Measurements from ENCODE around the gene KLHL1. TPM values are rescaled to one million over a fixed set of nuclear protein-coding genes. Genes with fewer than 3 reads are reported as not detected.

The KLHL1 gene
- total and polyA plus RNA-seq, 2 donors from 2014 or later, result 0.13 TPM; not detected in 1

GRCh38 chr13:69956839-69957238 is 151.4 kb downstream of the KLHL1 start:
- Histone ChIP-seq H3K27me3 (ENCODE audit: control insufficient read depth, insufficient read depth, low read length) (no peaks in the 10 kb centered on the region), H3K27ac (ENCODE audit: low read depth in 2 of 2, low read length in 2 of 2) (no peak overlapping the region), H3K4me1 (ENCODE audit: control insufficient read depth in 2 of 3, insufficient read depth in 2 of 3, low read depth in 1 of 3, low read length in 3 of 3) (no peaks in the 10 kb centered on the region), H3K9me3 (ENCODE audit: control insufficient read depth in 2 of 3, insufficient read depth in 1 of 3, low read length in 3 of 3) (no peaks in the 10 kb centered on the region), H3K9ac (ENCODE audit: low read length in 3 of 3) (no peak overlapping the region), H3K4me3 (ENCODE audit: low read length in 3 of 3) (no peak overlapping the region), H3K36me3 (ENCODE audit: control insufficient read depth in 2 of 3, insufficient read depth in 3 of 3, low read length in 3 of 3) (no peaks in the 10 kb centered on the region)
- DNase-seq (no peak), FAIRE-seq (no peak)
- intact Hi-C loops (cut with DNase I), result no loop called here
- no peak for TF ChIP-seq CTCF (IDR thresholded peaks at IDR 0.05; ENCODE audit: borderline replicate concordance, extremely low read depth, insufficient read depth)

GRCh38 chr13:69956349-69956748 is 151.9 kb downstream of the KLHL1 start:
- Histone ChIP-seq H3K36me3 (ENCODE audit: control insufficient read depth in 2 of 3, insufficient read depth in 3 of 3, low read length in 3 of 3) (no peaks in the 10 kb centered on the region), H3K9me3 (ENCODE audit: control insufficient read depth in 2 of 3, insufficient read depth in 1 of 3, low read length in 3 of 3) (no peaks in the 10 kb centered on the region), H3K27me3 (ENCODE audit: control insufficient read depth, insufficient read depth, low read length) (no peaks in the 10 kb centered on the region), H3K4me1 (ENCODE audit: control insufficient read depth in 2 of 3, insufficient read depth in 2 of 3, low read depth in 1 of 3, low read length in 3 of 3) (no peaks in the 10 kb centered on the region), H3K4me3 (ENCODE audit: low read length in 3 of 3) (no peak overlapping the region), H3K27ac (ENCODE audit: low read depth in 2 of 2, low read length in 2 of 2) (no peak overlapping the region), H3K9ac (ENCODE audit: low read length in 3 of 3) (no peak overlapping the region)
- no peak for DNase-seq
- TF ChIP-seq CTCF (IDR thresholded peaks at IDR 0.05; ENCODE audit: borderline replicate concordance, extremely low read depth, insufficient read depth), result no peak
- intact Hi-C loops (cut with DNase I), result no loop called here
- FAIRE-seq, result no peak

GRCh38 chr13:69955271-69955670 is 153.0 kb downstream of the KLHL1 start:
- FAIRE-seq (no peak), DNase-seq (no peak)
- no peak overlapping the region for H3K9ac ChIP-seq (ENCODE audit: low read length in 3 of 3)
- H3K27ac ChIP-seq (ENCODE audit: low read depth in 2 of 2, low read length in 2 of 2), result no peak overlapping the region
- H3K4me3 ChIP-seq (ENCODE audit: low read length in 3 of 3), result no peak overlapping the region
- intact Hi-C loops (cut with DNase I), result no loop called here
- no peak for TF ChIP-seq CTCF (IDR thresholded peaks at IDR 0.05; ENCODE audit: borderline replicate concordance, extremely low read depth, insufficient read depth)
- no peaks in the 10 kb centered on the region for H3K27me3 ChIP-seq (ENCODE audit: control insufficient read depth, insufficient read depth, low read length)
- no peaks in the 10 kb centered on the region for H3K36me3 ChIP-seq (ENCODE audit: control insufficient read depth in 2 of 3, insufficient read depth in 3 of 3, low read length in 3 of 3)
- H3K4me1 ChIP-seq (ENCODE audit: control insufficient read depth in 2 of 3, insufficient read depth in 2 of 3, low read depth in 1 of 3, low read length in 3 of 3), result no peaks in the 10 kb centered on the region
- no peaks in the 10 kb centered on the region for H3K9me3 ChIP-seq (ENCODE audit: control insufficient read depth in 2 of 3, insufficient read depth in 1 of 3, low read length in 3 of 3)

- TF ChIP-seq CTCF (IDR thresholded peaks at IDR 0.05; ENCODE audit: borderline replicate concordance, extremely low read depth, insufficient read depth), result no peak
- DNase-seq (no peak), FAIRE-seq (no peak)
- Histone ChIP-seq H3K27me3 (ENCODE audit: control insufficient read depth, insufficient read depth, low read length) (no peaks in the 10 kb centered on the region), H3K9ac (ENCODE audit: low read length in 3 of 3) (no peak overlapping the region), H3K36me3 (ENCODE audit: control insufficient read depth in 2 of 3, insufficient read depth in 3 of 3, low read length in 3 of 3) (no peaks in the 10 kb centered on the region), H3K4me3 (ENCODE audit: low read length in 3 of 3) (no peak overlapping the region), H3K9me3 (ENCODE audit: control insufficient read depth in 2 of 3, insufficient read depth in 1 of 3, low read length in 3 of 3) (no peaks in the 10 kb centered on the region), H3K27ac (ENCODE audit: low read depth in 2 of 2, low read length in 2 of 2) (no peak overlapping the region), H3K4me1 (ENCODE audit: control insufficient read depth in 2 of 3, insufficient read depth in 2 of 3, low read depth in 1 of 3, low read length in 3 of 3) (no peaks in the 10 kb centered on the region)
- intact Hi-C loops (cut with DNase I), result no loop called here
Observed at GRCh38 chr13:69951412-69951811, 156.8 kb downstream of the KLHL1 start.
